Fibroblast of upper back skin (primary cell): ENCODE data around the gene FGF14.

Source experiments
- DNase-seq: peaks from one replicate; pipeline ENCODE4 v3.0.0-alpha.2; 2013

The FGF14 gene

GRCh38 chr13:101967781-101968180 is 434.1 kb downstream of the FGF14 start:
- DNase-seq = no peak

- DNase-seq = no peak
Measured at GRCh38 chr13:101967216-101967615, 434.6 kb downstream of the FGF14 start.

DNA sequence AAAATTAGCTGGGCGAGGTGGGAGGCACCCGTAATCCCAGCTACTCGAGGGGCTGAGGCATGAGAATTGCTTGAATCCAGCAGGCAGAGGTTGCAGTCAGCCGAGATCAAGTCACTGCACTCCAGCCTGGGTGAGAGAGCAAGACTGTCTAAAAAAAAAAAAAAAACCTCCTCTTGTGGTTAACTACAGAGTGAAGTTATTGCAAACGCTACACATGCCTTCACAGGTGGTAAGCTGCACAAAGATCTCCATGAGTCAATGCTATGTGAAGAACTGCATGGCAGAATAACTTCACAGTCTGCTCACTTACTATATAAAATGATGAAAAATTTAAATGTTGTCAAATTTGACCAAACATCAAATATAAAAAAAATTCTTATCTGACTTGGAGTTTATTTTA is 436.8 kb downstream of the FGF14 start:
- DNase-seq = no peak

DNA sequence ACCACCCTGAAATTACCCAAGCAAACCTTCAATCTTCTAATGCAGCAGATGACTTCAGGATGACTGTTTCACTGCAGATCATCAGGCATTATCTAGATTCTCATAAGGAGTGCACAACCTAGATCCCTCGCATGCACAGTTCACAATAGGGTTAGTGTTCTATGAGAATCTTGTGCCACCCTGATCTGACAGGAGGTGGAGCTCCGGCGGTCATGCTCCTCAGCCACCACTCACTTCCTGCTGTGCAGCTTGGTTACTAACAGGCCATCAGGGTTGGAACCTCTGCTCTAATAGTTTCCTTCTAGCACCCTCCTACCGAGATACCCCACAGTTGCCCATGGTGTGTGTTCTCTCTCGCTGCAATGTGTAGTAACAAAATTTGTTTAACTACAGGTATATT is 442.8 kb downstream of the FGF14 start:
- no peak for DNase-seq

DNA sequence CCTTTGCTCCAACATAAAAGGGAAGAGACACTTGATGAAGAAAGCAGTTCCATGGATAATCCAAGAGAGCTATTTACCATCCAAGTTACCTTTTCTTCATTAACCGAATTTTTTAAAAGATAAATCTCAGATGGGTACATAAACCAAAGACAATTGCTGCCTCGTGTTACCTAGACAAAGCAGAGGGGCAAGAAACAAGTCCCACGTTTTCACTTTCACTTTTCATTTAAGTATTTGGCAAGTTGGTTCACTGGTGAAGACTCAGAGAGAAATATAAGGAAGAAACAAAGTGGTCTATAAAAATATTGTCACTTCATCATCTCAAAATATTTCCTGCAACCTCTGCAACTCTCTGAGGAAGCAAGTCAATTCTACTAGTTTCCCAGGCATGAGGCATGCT is 446.1 kb downstream of the FGF14 start:
- DNase-seq = no peak

- DNase-seq = no peak
Measured at GRCh38 chr13:101951114-101951513, 450.7 kb downstream of the FGF14 start.

GRCh38 chr13:101949681-101950080 is 452.2 kb downstream of the FGF14 start:
- DNase-seq = no peak

- no peak for DNase-seq
Measured at GRCh38 chr13:101946401-101946800, 455.4 kb downstream of the FGF14 start.

GRCh38 chr13:101945435-101945834 is 456.4 kb downstream of the FGF14 start:
- no peak for DNase-seq

- DNase-seq = no peak
Measured at GRCh38 chr13:101944521-101944920, 457.3 kb downstream of the FGF14 start.

DNA sequence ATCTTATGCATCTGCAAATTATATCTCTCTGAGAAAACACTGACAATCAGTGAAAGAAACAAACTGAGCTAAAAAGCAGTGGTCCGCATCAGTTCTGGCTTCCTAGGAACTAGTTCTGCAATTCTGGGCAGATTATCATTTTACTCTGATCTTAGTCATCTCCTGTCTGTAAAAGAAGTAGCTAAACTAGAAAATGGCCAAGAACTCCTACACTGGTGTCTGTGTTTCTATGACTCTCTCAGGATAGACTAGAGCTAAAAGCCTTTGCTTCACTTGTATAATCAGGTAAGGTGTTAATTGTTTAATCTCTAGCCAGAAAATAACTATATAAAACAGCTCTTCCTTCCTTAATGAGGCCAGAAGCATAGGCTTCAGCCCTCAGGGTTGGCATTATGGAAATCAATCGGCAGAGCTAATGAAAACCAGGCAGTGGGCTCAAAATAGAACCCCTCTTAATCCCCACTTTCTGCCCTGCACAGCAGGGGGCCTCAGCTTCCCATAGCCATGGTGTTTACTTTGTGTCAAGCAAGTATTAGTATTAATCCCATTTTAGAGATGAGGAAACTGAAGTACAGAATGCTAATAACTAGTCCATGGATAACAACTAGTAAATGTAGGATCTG is 459.2 kb downstream of the FGF14 start:
- no peak for DNase-seq

DNA sequence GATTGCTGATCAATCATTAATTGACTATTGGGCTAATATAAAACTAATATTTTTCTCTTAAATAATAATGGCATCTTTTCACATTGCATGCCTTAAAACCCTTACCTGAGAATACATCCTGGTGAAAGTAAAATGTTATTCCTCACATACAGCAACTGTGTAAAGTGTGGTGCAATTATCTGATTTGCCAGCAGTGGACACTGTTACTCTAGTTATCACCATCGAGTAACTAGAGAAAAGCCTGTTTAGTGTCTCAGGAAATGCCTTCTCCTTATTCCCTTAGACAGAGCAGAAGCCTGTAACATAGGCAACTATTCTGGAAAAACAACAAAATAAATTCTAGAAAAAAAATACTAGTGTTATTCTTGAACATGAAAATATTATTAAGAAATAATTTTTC is 459.8 kb downstream of the FGF14 start:
- peak; percentile 8 for DNase-seq

GRCh38 chr13:101941095-101941783 is 460.6 kb downstream of the FGF14 start:
- no peak for DNase-seq

DNA sequence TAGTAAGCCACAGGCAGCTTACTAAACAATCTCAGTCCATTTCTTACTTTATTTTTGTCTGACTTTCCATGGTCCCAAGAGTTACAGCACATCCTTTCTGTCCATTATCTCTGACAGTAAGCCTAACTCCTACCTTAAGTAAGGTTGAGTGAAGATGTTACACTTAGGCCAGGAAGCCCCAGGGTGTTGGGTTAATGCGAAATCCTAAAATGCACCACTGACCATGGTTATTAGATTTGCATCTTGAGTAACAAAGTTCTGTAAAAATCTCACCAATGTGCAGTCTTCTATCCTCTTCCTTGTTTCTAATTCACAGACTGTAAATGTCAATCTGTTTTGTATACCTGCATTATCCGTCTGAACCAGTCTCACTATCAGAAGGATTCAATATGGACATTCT is 462.5 kb downstream of the FGF14 start:
- DNase-seq = no peak

GRCh38 chr13:101935828-101936227 is 466.0 kb downstream of the FGF14 start:
- no peak for DNase-seq

DNA sequence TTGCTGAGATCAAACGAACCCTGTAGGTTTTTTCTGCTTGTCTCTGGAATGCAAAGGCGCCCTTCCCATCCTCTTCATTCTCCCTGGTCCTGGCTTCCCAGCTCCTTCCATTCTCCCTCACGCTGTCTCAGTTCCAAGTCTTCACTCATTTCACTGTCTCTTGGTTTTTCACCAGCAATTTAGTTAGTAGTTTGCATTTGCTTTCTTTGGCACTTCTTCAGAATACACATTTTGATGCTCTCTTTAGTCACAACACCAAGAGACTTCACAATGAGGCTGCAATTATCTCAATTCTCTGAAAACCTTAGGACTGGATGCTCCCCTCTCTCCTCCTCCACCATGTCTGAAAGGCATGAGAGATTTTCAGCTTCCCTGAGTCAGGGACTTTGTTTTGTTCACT is 470.7 kb downstream of the FGF14 start:
- no peak for DNase-seq

- no peak for DNase-seq
Measured at GRCh38 chr13:101930331-101930730, 471.5 kb downstream of the FGF14 start.

DNA sequence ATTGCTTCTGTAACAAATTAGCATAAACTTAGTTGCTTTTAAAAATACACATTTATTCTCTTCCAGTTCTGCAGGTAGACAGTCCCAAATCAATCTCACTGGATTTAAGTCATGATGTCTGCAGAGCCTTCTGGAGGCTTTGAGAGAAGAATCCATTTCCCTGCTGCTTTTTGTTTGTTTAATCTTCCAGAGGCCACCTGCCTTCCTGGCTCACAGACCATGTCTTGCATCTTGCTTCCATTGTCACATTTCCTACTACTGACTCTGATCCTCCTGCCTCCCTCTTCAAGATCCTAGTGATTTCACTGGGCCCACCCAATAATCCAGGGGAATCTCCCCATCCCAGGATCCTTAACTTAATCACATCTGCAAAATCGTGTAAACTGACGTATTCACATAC is 476.1 kb downstream of the FGF14 start:
- no peak for DNase-seq

DNA sequence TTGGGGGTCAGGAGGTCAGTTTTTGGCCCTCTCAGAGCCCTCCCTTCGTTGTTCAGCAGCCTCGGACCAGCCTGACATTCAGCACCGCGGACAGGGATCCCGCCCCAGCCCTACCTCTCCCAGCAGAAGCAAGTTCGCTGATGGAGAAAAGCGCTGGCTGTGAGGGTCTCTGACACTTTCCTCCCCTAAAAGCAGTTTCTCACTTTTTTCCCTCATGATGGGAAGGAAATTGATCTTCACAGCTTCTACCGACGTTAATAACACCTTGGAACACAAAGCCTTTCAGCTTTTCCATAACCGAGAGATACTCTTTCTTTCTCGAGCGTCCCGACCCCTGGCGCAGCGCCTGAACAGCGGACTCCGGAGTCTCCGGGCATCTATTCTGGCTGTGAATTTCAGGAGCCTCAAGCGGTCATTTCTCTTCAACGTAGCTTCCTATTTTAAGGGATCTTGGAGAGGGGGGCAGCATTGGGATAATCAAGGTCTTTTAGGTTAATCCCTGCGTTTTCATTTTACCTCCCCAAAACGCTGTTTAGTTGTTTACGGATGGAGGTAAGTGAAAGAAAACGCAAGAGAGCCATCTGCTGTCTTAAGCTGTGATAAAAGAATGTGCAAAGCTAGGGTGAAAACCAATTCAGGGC is 482.2 kb downstream of the FGF14 start:
- DNase-seq = peak; percentile 16

DNA sequence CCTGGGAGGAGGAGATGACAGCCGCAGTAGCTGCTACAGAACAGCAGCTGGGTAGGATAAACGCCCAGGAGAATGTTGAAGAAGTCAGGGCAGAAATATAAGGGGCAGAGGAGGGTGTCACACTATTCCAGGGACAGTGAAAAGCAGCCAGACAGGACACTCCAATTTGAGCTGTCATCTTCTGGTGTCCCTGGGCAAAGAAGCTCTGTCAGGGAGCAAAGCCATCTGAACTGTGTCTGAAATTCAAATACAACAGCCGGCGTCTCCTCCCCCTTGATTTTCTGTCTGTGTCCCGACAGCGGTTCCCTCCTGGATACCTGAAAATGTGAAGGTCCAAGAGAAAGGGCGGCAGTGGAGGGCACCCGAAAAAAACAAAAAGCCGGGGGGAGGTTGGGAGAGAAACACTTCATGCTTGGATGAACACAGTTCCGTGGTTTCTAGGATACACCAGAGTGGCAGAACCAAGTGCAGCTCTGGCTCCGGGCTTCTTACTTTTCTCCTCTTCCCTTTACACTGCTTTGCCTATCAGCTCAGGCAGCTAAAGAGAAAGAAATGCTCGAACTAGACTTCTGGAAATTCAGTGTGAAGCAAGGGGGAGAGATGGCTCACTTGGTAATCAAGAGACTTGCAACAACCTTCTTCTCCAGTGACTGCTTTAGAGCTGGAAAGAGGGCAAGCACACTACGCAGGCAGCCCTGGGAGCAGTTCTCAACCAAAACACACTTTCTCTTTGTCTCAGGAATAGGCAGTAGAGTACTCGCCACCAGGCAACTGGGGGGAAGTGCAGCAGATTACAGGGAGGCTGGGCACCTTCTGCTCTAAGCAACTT is 483.8 kb downstream of the FGF14 start:
- no peak for DNase-seq

DNA sequence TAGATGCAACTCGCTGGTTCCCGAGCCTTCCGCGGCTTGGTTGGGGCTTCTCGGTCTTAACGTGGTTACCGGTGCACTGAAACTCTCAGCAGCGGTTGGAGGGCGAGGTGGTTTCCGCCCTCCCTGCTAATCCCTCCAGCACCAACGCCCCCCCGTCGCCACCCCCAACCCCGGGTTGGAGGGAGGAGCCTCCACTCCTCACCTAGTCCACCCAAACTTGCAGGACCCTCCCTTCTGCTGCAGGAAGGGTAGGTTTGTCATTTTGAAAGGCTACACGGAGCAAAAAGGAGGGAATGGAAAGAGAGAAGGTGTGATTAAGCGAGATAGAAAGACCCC is 484.4 kb downstream of the FGF14 start:
- no peak for DNase-seq

DNA sequence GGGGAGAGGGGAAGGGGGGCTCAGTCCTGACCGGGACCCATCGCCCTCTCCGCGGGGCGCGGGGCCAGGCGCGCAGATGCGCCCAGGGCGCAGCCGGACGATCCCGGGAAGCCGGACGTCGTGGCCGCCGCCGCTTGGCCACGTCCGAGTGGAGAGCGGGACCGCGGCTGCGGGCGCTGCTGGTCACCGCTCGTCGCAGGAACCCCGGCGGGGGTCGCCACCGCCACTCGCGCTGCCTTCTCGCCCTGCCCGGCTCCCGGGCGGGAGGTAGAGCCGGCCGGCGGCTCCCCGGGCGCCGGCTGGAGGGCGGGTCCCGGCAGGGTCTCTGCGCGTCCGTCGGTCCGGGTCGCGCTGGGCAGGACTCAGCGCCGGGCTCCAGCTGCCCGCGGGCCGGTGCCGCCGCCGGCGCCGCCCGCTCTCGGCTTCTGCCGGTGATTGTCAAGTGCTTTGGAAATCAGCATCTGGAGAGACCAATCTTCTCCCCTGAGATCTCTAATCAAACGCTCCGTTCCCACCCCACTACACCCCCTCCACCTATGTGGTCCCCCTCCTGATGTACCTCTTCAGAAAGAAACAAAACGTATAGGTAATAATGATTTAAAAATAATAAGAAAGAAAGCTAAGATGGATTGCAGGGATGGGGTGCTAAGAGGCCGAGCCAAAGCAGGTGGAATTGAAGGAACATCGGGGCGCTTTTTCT is 484.9 kb downstream of the FGF14 start:
- no peak for DNase-seq
